ENCODE results near the gene ACTG1.

ACTG1 gene

GRCh38 chr17:81518785-81519283 lies 6.2 kb upstream of the ACTG1 start:
- DNase-seq (ENCODE audit: low read depth): no peak
- H3K4me3 ChIP-seq (ENCODE audit: low read depth, low read length): peak overlapping the region; percentile 59

GRCh38 chr17:81518113-81518784 lies 5.7 kb upstream of the ACTG1 start:
- DNase-seq (ENCODE audit: low read depth): no peak
- peak overlapping the region; percentile 59 for H3K4me3 ChIP-seq (ENCODE audit: low read depth, low read length)

More at GRCh38 chr17:81518785-81519283, 6.2 kb upstream of the ACTG1 start:
- no peak for TF ChIP-seq CTCF (IDR thresholded peaks at IDR 0.05; ENCODE audit: control insufficient read depth, extremely low read depth, insufficient read depth)

GRCh38 chr17:81517339-81518112 lies 4.9 kb upstream of the ACTG1 start:
- TF ChIP-seq CTCF (IDR thresholded peaks at IDR 0.05; ENCODE audit: control insufficient read depth, extremely low read depth, insufficient read depth): no peak
- DNase-seq (ENCODE audit: low read depth): no peak
- H3K4me3 ChIP-seq (ENCODE audit: low read depth, low read length): no peak overlapping the region

More at GRCh38 chr17:81518113-81518784, 5.7 kb upstream of the ACTG1 start:
- no peak for TF ChIP-seq CTCF (IDR thresholded peaks at IDR 0.05; ENCODE audit: control insufficient read depth, extremely low read depth, insufficient read depth)

GRCh38 chr17:81517009-81517338 lies 4.4 kb upstream of the ACTG1 start:
- DNase-seq (ENCODE audit: low read depth): no peak
- no peak overlapping the region for H3K4me3 ChIP-seq (ENCODE audit: low read depth, low read length)
- no peak for TF ChIP-seq CTCF (IDR thresholded peaks at IDR 0.05; ENCODE audit: control insufficient read depth, extremely low read depth, insufficient read depth)

GRCh38 chr17:81516439-81516838 lies 3.8 kb upstream of the ACTG1 start:
- no peak for DNase-seq (ENCODE audit: low read depth)
- TF ChIP-seq CTCF (IDR thresholded peaks at IDR 0.05; ENCODE audit: control insufficient read depth, extremely low read depth, insufficient read depth): no peak
- H3K4me3 ChIP-seq (ENCODE audit: low read depth, low read length): no peak overlapping the region

GRCh38 chr17:81515530-81516041 lies 3.0 kb upstream of the ACTG1 start:
- TF ChIP-seq CTCF (IDR thresholded peaks at IDR 0.05; ENCODE audit: control insufficient read depth, extremely low read depth, insufficient read depth): no peak
- no peak overlapping the region for H3K4me3 ChIP-seq (ENCODE audit: low read depth, low read length)
- DNase-seq (ENCODE audit: low read depth): no peak
